Endodermal cell (in vitro differentiated cells): ENCODE data around the gene SCAF11. TPM values are rescaled to one million over a fixed set of nuclear protein-coding genes. Genes with fewer than 3 reads are reported as not detected.

ENCODE experiments used
- DNase-seq: peaks from one replicate; pipeline ENCODE4 v3.0.0-alpha.2; 2017
- H3K27ac ChIP-seq: 2 replicates; pipeline ENCODE4 v1.5.1; 2013; ENCODE audit warnings: mild to moderate bottlenecking, low read depth, low read length, moderate library complexity
- H3K27me3 ChIP-seq: 2 replicates; pipeline ENCODE4 v1.6.1; 2013; ENCODE audit warnings: mild to moderate bottlenecking, low read length, moderate library complexity; ENCODE audit not compliant: insufficient read depth, control insufficient read depth, poor library complexity, severe bottlenecking
- H3K36me3 ChIP-seq: 2 replicates; pipeline ENCODE4 v1.7.0; 2013; ENCODE audit warnings: mild to moderate bottlenecking, low read length, moderate library complexity; ENCODE audit not compliant: control insufficient read depth, insufficient read depth
- H3K4me1 ChIP-seq: one replicate; pipeline ENCODE4 v1.7.0; 2013; ENCODE audit warnings: low read length; ENCODE audit not compliant: control insufficient read depth, insufficient read depth
- H3K4me3 ChIP-seq: 2 replicates; pipeline ENCODE4 v1.5.1; 2013; ENCODE audit warnings: mild to moderate bottlenecking, low read length, moderate library complexity
- H3K9ac ChIP-seq: 2 replicates; pipeline ENCODE4 v1.6.1; 2013; ENCODE audit warnings: mild to moderate bottlenecking, low read length, moderate library complexity; ENCODE audit not compliant: poor library complexity, severe bottlenecking; ENCODE audit errors: extremely low read depth
- H3K9me3 ChIP-seq: 2 replicates; pipeline ENCODE4 v1.6.1; 2013; ENCODE audit warnings: mild to moderate bottlenecking, low read length, moderate library complexity; ENCODE audit not compliant: control insufficient read depth
- H3K27ac Mint-ChIP-seq: 2 replicates; pipeline ENCODE4 v1.8.0; 2020; ENCODE audit warnings: mixed read lengths
- H3K27me3 Mint-ChIP-seq: 2 replicates; pipeline ENCODE4 v1.8.0; 2021; ENCODE audit warnings: mild to moderate bottlenecking, mixed read lengths; ENCODE audit not compliant: insufficient read depth
- H3K36me3 Mint-ChIP-seq: 2 replicates; pipeline ENCODE4 v1.8.0; 2020; ENCODE audit warnings: low read depth, mixed read lengths
- H3K4me1 Mint-ChIP-seq: 2 replicates; pipeline ENCODE4 v1.8.0; 2020; ENCODE audit warnings: mixed read lengths
- H3K4me3 Mint-ChIP-seq: 2 replicates; pipeline ENCODE4 v1.8.0; 2020; ENCODE audit warnings: mild to moderate bottlenecking, moderate library complexity, mixed read lengths
- H3K9me3 Mint-ChIP-seq: 2 replicates; pipeline ENCODE4 v1.8.0; 2020; ENCODE audit warnings: mild to moderate bottlenecking, mixed read lengths
- WGBS, 2 experiments: methylation state at CpG; one replicate each; pipeline versions ENCODE4 v1.1.5 to v1.1.7; 2013; ENCODE audit warnings: missing lambda C conversion rate in 2 of 2, mixed read lengths in 1 of 2; ENCODE audit not compliant: insufficient coverage in 1 of 2, insufficient read length in 1 of 2; 5-methylcytosine and 5-hydroxymethylcytosine counted together
- total RNA-seq, 2 donors: library from RNA; stranded (reverse); fragmentation: NEBNext Ultra II Directional in 1 of 2; extraction: Animal tissue kit (Norgen Biotek cat#: 25700) in 1 of 2; gene quantifications; 2 replicates in 1 of 2; 3 replicates in 1 of 2; pipeline ENCODE4 v1.2.1, GENCODE V29; 2021
- TF ChIP-seq, protein P1 (sequence below): fragments of 200-600 bp; sonication (generic); conservative IDR thresholded peaks from 2 replicates; pipeline ENCODE4 v1.5.0; 2021; ENCODE audit warnings: antibody characterized with exemption, mild to moderate bottlenecking

SCAF11 gene
- total RNA-seq, 2 donors from 2014 or later = 99.6 to 116 TPM

GRCh38 chr12:45879363-45879895 lies 110.9 kb downstream of the SCAF11 start:
- 80 to 85% methylated on average over 1 to 2 of the region's 2 CpGs for WGBS, 2 experiments
- Histone ChIP-seq H3K9ac (no peak overlapping the region), H3K27ac (no peak overlapping the region), H3K9me3 (peaks cover 26% of the 10 kb centered on the region), H3K4me3 (no peak overlapping the region), H3K27me3 (no peaks in the 10 kb centered on the region), H3K4me1 (peaks cover 6% of the 10 kb centered on the region), H3K36me3 (peaks cover 44% of the 10 kb centered on the region)
- no peak for DNase-seq
- TF ChIP-seq, protein P1, sequence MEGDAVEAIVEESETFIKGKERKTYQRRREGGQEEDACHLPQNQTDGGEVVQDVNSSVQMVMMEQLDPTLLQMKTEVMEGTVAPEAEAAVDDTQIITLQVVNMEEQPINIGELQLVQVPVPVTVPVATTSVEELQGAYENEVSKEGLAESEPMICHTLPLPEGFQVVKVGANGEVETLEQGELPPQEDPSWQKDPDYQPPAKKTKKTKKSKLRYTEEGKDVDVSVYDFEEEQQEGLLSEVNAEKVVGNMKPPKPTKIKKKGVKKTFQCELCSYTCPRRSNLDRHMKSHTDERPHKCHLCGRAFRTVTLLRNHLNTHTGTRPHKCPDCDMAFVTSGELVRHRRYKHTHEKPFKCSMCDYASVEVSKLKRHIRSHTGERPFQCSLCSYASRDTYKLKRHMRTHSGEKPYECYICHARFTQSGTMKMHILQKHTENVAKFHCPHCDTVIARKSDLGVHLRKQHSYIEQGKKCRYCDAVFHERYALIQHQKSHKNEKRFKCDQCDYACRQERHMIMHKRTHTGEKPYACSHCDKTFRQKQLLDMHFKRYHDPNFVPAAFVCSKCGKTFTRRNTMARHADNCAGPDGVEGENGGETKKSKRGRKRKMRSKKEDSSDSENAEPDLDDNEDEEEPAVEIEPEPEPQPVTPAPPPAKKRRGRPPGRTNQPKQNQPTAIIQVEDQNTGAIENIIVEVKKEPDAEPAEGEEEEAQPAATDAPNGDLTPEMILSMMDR = no peak
- Mint-ChIP-seq H3K27ac (peak overlapping the region; percentile 69), H3K27me3 (no peaks in the 10 kb centered on the region), H3K4me3 (peak overlapping the region; percentile 0), H3K4me1 (peaks cover 40% of the 10 kb centered on the region), H3K36me3 (peaks cover 54% of the 10 kb centered on the region), H3K9me3 (peaks cover 12% of the 10 kb centered on the region)

- no peak overlapping the region for H3K27ac ChIP-seq
- Mint-ChIP-seq H3K4me1 (peaks cover 40% of the 10 kb centered on the region), H3K4me3 (peak overlapping the region; percentile 0), H3K9me3 (peaks cover 12% of the 10 kb centered on the region), H3K27ac (peak overlapping the region; percentile 69), H3K27me3 (no peaks in the 10 kb centered on the region), H3K36me3 (peaks cover 58% of the 10 kb centered on the region)
- TF ChIP-seq, protein P1 = no peak
- H3K36me3 ChIP-seq = peaks cover 46% of the 10 kb centered on the region
- DNase-seq = no peak
- no peak overlapping the region for H3K9ac ChIP-seq
- H3K4me3 ChIP-seq = peak overlapping the region; percentile 24
- H3K27me3 ChIP-seq = no peaks in the 10 kb centered on the region
- peaks cover 20% of the 10 kb centered on the region for H3K9me3 ChIP-seq
- WGBS, 2 experiments = 84 to 85% methylated on average over 2 to 8 of the region's 8 CpGs
- H3K4me1 ChIP-seq = peaks cover 6% of the 10 kb centered on the region
Observed at GRCh38 chr12:45878630-45879255, 111.6 kb downstream of the SCAF11 start.

GRCh38 chr12:45877069-45877468 lies 113.3 kb downstream of the SCAF11 start:
- Mint-ChIP-seq H3K27me3 (no peaks in the 10 kb centered on the region), H3K36me3 (peaks cover 63% of the 10 kb centered on the region), H3K4me1 (peaks cover 37% of the 10 kb centered on the region), H3K27ac (no peak overlapping the region), H3K9me3 (peaks cover 12% of the 10 kb centered on the region), H3K4me3 (no peak overlapping the region)
- H3K4me1 ChIP-seq = peaks cover 6% of the 10 kb centered on the region
- peaks cover 54% of the 10 kb centered on the region for H3K36me3 ChIP-seq
- TF ChIP-seq, protein P1 = no peak
- no peak overlapping the region for H3K9ac ChIP-seq
- no peak overlapping the region for H3K4me3 ChIP-seq
- H3K27me3 ChIP-seq = no peaks in the 10 kb centered on the region
- no peak overlapping the region for H3K27ac ChIP-seq
- 97% methylated on average over 4 to 5 of the region's 5 CpGs for WGBS, 2 experiments
- DNase-seq = no peak
- H3K9me3 ChIP-seq = peaks cover 20% of the 10 kb centered on the region
